ENCODE measurements around the gene CHST1. TPM values are rescaled to one million over a fixed set of nuclear protein-coding genes. Genes with fewer than 3 reads are reported as not detected.

The CHST1 gene
- total RNA-seq, 1 donor from 2014 or later: 0.88 TPM

- no peak for TF ChIP-seq CTCF (IDR thresholded peaks at IDR 0.05; ENCODE audit: insufficient read depth, low read length, poor library complexity, severe bottlenecking)
- Histone ChIP-seq H3K4me3 (ENCODE audit: low read depth, low read length) (no peak overlapping the region), H3K27me3 (ENCODE audit: control insufficient read depth, insufficient read depth, low read length) (peaks cover 8% of the 10 kb centered on the region), H3K36me3 (ENCODE audit: control insufficient read depth, insufficient read depth, low read length) (no peaks in the 10 kb centered on the region)
- no peak for DNase-seq (ENCODE audit: low read depth)
These were observed 13.3 kb downstream of the CHST1 start for GRCh38 chr11:45651841-45652749.

GRCh38 chr11:45651156-45651555 is 14.3 kb downstream of the CHST1 start:
- H3K36me3 ChIP-seq (ENCODE audit: control insufficient read depth, insufficient read depth, low read length): no peaks in the 10 kb centered on the region
- DNase-seq (ENCODE audit: low read depth): no peak
- no peak for TF ChIP-seq CTCF (IDR thresholded peaks at IDR 0.05; ENCODE audit: insufficient read depth, low read length, poor library complexity, severe bottlenecking)
- H3K27me3 ChIP-seq (ENCODE audit: control insufficient read depth, insufficient read depth, low read length): peaks cover 8% of the 10 kb centered on the region
- H3K4me3 ChIP-seq (ENCODE audit: low read depth, low read length): no peak overlapping the region

GRCh38 chr11:45650166-45651095 is 15.0 kb downstream of the CHST1 start:
- Histone ChIP-seq H3K36me3 (ENCODE audit: control insufficient read depth, insufficient read depth, low read length) (no peaks in the 10 kb centered on the region), H3K27me3 (ENCODE audit: control insufficient read depth, insufficient read depth, low read length) (peaks cover 6% of the 10 kb centered on the region), H3K4me3 (ENCODE audit: low read depth, low read length) (no peak overlapping the region)
- DNase-seq (ENCODE audit: low read depth): no peak
- no peak for TF ChIP-seq CTCF (IDR thresholded peaks at IDR 0.05; ENCODE audit: insufficient read depth, low read length, poor library complexity, severe bottlenecking)

GRCh38 chr11:45649544-45650165 is 15.8 kb downstream of the CHST1 start:
- Histone ChIP-seq H3K36me3 (ENCODE audit: control insufficient read depth, insufficient read depth, low read length) (no peaks in the 10 kb centered on the region), H3K27me3 (ENCODE audit: control insufficient read depth, insufficient read depth, low read length) (peaks cover 5% of the 10 kb centered on the region), H3K4me3 (ENCODE audit: low read depth, low read length) (no peak overlapping the region)
- DNase-seq (ENCODE audit: low read depth): no peak
- TF ChIP-seq CTCF (IDR thresholded peaks at IDR 0.05; ENCODE audit: insufficient read depth, low read length, poor library complexity, severe bottlenecking): no peak

- H3K4me3 ChIP-seq (ENCODE audit: low read depth, low read length): no peak overlapping the region
- peaks cover 2% of the 10 kb centered on the region for H3K27me3 ChIP-seq (ENCODE audit: control insufficient read depth, insufficient read depth, low read length)
- H3K36me3 ChIP-seq (ENCODE audit: control insufficient read depth, insufficient read depth, low read length): no peaks in the 10 kb centered on the region
- TF ChIP-seq CTCF (IDR thresholded peaks at IDR 0.05; ENCODE audit: insufficient read depth, low read length, poor library complexity, severe bottlenecking): no peak
- no peak for DNase-seq (ENCODE audit: low read depth)
These were observed 16.5 kb downstream of the CHST1 start for GRCh38 chr11:45648931-45649330.
